Activated T-helper 1 cell treated with anti-CD3 and anti-CD28 coated beads, Interleukin-12 subunit alpha, Interleukin-12 subunit beta, Interleukin-2, Interleukin-4 antibody, amounts not matched to agents 30 ng/mL and 10 ng/mL and 1 ng/mL, durations not matched to agents 14 hours and 24 hours and 36 hours (primary cell): ENCODE data around the gene FBXW11. TPM values are rescaled to one million over a fixed set of nuclear protein-coding genes. Genes with fewer than 3 reads are reported as not detected.
"Not testable (repeated sequence)": the region's sequence is repeated elsewhere in the genome, so short reads cannot be mapped to it uniquely, and the experiment has no call there.

ENCODE experiments used
- DNase-seq: peaks from one replicate; pipeline ENCODE4 v3.0.0; 2021; ENCODE audit warnings: low spot score
- H3K27ac Mint-ChIP-seq: one replicate; pipeline ENCODE4 v1.8.0; 2021; ENCODE audit warnings: mild to moderate bottlenecking, mixed read lengths
- H3K27me3 Mint-ChIP-seq: one replicate; pipeline ENCODE4 v1.8.0; 2022; ENCODE audit warnings: mild to moderate bottlenecking, moderate library complexity, mixed read lengths; ENCODE audit not compliant: insufficient read depth
- H3K36me3 Mint-ChIP-seq: one replicate; pipeline ENCODE4 v1.8.0; 2021; ENCODE audit warnings: low read depth, mixed read lengths
- H3K4me1 Mint-ChIP-seq: one replicate; pipeline ENCODE4 v1.8.0; 2021; ENCODE audit warnings: low read depth, mixed read lengths
- H3K4me3 Mint-ChIP-seq: one replicate; pipeline ENCODE4 v1.8.0; 2021; ENCODE audit warnings: mild to moderate bottlenecking, moderate library complexity, mixed read lengths
- H3K9me3 Mint-ChIP-seq: one replicate; pipeline ENCODE4 v1.8.0; 2021; ENCODE audit warnings: mixed read lengths
- intact Hi-C: fragments of 100-400 bp; cut with micrococcal nuclease; formaldehyde crosslinking; loops from one replicate; pipeline ENCODE4 v1.15.1; 2024
- total RNA-seq: library from RNA; stranded (reverse); gene quantifications from 2 replicates; pipeline ENCODE4 v1.2.3, GENCODE V29; 2022

FBXW11 gene
- total RNA-seq, 1 donor from 2014 or later = 57.9 TPM

- Mint-ChIP-seq H3K27me3 (no peaks in the 10 kb centered on the region), H3K9me3 (no peaks in the 10 kb centered on the region), H3K36me3 (peaks cover 32% of the 10 kb centered on the region), H3K27ac (no peak overlapping the region), H3K4me1 (peaks cover 8% of the 10 kb centered on the region), H3K4me3 (no peak overlapping the region)
- intact Hi-C loops = no loop called here
- no peak for DNase-seq
Measured at GRCh38 chr5:171891150-171891549, 115.3 kb downstream of the FBXW11 start.

- Mint-ChIP-seq H3K36me3 (peaks cover 35% of the 10 kb centered on the region), H3K9me3 (no peaks in the 10 kb centered on the region), H3K4me3 (no peak overlapping the region), H3K27me3 (no peaks in the 10 kb centered on the region), H3K27ac (no peak overlapping the region), H3K4me1 (peaks cover 7% of the 10 kb centered on the region)
- intact Hi-C loops = no loop called here
- DNase-seq = no peak
Measured at GRCh38 chr5:171888051-171888481, 118.4 kb downstream of the FBXW11 start.

GRCh38 chr5:171886037-171886436, 120.4 kb downstream of the FBXW11 start:
- H3K27ac Mint-ChIP-seq, H3K4me3 Mint-ChIP-seq, intact Hi-C loops, DNase-seq, H3K9me3 Mint-ChIP-seq, H3K27me3 Mint-ChIP-seq: not testable (repeated sequence)
- Mint-ChIP-seq H3K4me1 (peaks cover 14% of the 10 kb centered on the region), H3K36me3 (peaks cover 33% of the 10 kb centered on the region)

GRCh38 chr5:171882118-171882517, 124.3 kb downstream of the FBXW11 start:
- no peak for DNase-seq
- intact Hi-C loops = loop anchor here (1.0 kb wide), 1 partner anchor 25 kb away; no protein-coding TSS in a partner anchor
- H3K27ac Mint-ChIP-seq = no peak overlapping the region

GRCh38 chr5:171874234-171874633, 132.2 kb downstream of the FBXW11 start:
- Mint-ChIP-seq H3K36me3 (peaks cover 43% of the 10 kb centered on the region), H3K27ac (no peak overlapping the region), H3K4me1 (peaks cover 4% of the 10 kb centered on the region), H3K27me3 (no peaks in the 10 kb centered on the region), H3K4me3 (no peak overlapping the region), H3K9me3 (no peaks in the 10 kb centered on the region)
- intact Hi-C loops = no loop called here
- no peak for DNase-seq

More at GRCh38 chr5:171882118-171882517, 124.3 kb downstream of the FBXW11 start:
- peaks cover 14% of the 10 kb centered on the region for H3K4me1 Mint-ChIP-seq
- no peaks in the 10 kb centered on the region for H3K9me3 Mint-ChIP-seq
- H3K36me3 Mint-ChIP-seq = peaks cover 28% of the 10 kb centered on the region
- H3K4me3 Mint-ChIP-seq = no peak overlapping the region
- H3K27me3 Mint-ChIP-seq = no peaks in the 10 kb centered on the region

- peaks cover 49% of the 10 kb centered on the region for H3K36me3 Mint-ChIP-seq
- H3K27ac Mint-ChIP-seq = no peak overlapping the region
- H3K4me3 Mint-ChIP-seq = no peak overlapping the region
- intact Hi-C loops = no loop called here
- H3K27me3 Mint-ChIP-seq = no peaks in the 10 kb centered on the region
- H3K4me1 Mint-ChIP-seq = peaks cover 4% of the 10 kb centered on the region
- H3K9me3 Mint-ChIP-seq = no peaks in the 10 kb centered on the region
- DNase-seq = no peak
Measured at GRCh38 chr5:171872666-171873065, 133.8 kb downstream of the FBXW11 start.

- Mint-ChIP-seq H3K27me3 (no peaks in the 10 kb centered on the region), H3K36me3 (peaks cover 45% of the 10 kb centered on the region), H3K9me3 (no peaks in the 10 kb centered on the region), H3K27ac (no peak overlapping the region), H3K4me1 (peaks cover 4% of the 10 kb centered on the region), H3K4me3 (no peak overlapping the region)
- intact Hi-C loops = no loop called here
- DNase-seq = no peak
Measured at GRCh38 chr5:171871711-171872110, 134.7 kb downstream of the FBXW11 start.

- DNase-seq = no peak
- no peak overlapping the region for H3K4me3 Mint-ChIP-seq
- H3K27me3 Mint-ChIP-seq = no peaks in the 10 kb centered on the region
- intact Hi-C loops = no loop called here
- no peak overlapping the region for H3K27ac Mint-ChIP-seq
- H3K36me3 Mint-ChIP-seq = peaks cover 32% of the 10 kb centered on the region
- H3K4me1 Mint-ChIP-seq = peaks cover 10% of the 10 kb centered on the region
- no peaks in the 10 kb centered on the region for H3K9me3 Mint-ChIP-seq
Measured at GRCh38 chr5:171869956-171870355, 136.5 kb downstream of the FBXW11 start.

- intact Hi-C loops = no loop called here
- H3K4me3 Mint-ChIP-seq = no peak overlapping the region
- no peaks in the 10 kb centered on the region for H3K27me3 Mint-ChIP-seq
- H3K36me3 Mint-ChIP-seq = peaks cover 33% of the 10 kb centered on the region
- peaks cover 10% of the 10 kb centered on the region for H3K4me1 Mint-ChIP-seq
- no peaks in the 10 kb centered on the region for H3K9me3 Mint-ChIP-seq
- H3K27ac Mint-ChIP-seq = no peak overlapping the region
- no peak for DNase-seq
Measured at GRCh38 chr5:171868236-171868635, 138.2 kb downstream of the FBXW11 start.

- H3K36me3 Mint-ChIP-seq = peaks cover 35% of the 10 kb centered on the region
- no peaks in the 10 kb centered on the region for H3K27me3 Mint-ChIP-seq
- H3K27ac Mint-ChIP-seq = no peak overlapping the region
- intact Hi-C loops = no loop called here
- peaks cover 10% of the 10 kb centered on the region for H3K4me1 Mint-ChIP-seq
- H3K9me3 Mint-ChIP-seq = no peaks in the 10 kb centered on the region
- no peak for DNase-seq
- no peak overlapping the region for H3K4me3 Mint-ChIP-seq
Measured at GRCh38 chr5:171867786-171868185, 138.7 kb downstream of the FBXW11 start.

GRCh38 chr5:171865471-171865870, 141.0 kb downstream of the FBXW11 start:
- Mint-ChIP-seq H3K27ac (no peak overlapping the region), H3K27me3 (no peaks in the 10 kb centered on the region), H3K4me3 (no peak overlapping the region), H3K4me1 (peaks cover 5% of the 10 kb centered on the region), H3K9me3 (no peaks in the 10 kb centered on the region), H3K36me3 (peaks cover 28% of the 10 kb centered on the region)
- intact Hi-C loops = no loop called here
- no peak for DNase-seq

- intact Hi-C loops = no loop called here
Measured at GRCh38 chr5:171863935-171864334, 142.5 kb downstream of the FBXW11 start.

GRCh38 chr5:171862624-171863023, 143.8 kb downstream of the FBXW11 start:
- no peaks in the 10 kb centered on the region for H3K9me3 Mint-ChIP-seq
- H3K27ac Mint-ChIP-seq = no peak overlapping the region
- H3K4me3 Mint-ChIP-seq = no peak overlapping the region
- no peak for DNase-seq
- intact Hi-C loops = no loop called here
- H3K27me3 Mint-ChIP-seq = no peaks in the 10 kb centered on the region
- peaks cover 5% of the 10 kb centered on the region for H3K4me1 Mint-ChIP-seq
- peaks cover 12% of the 10 kb centered on the region for H3K36me3 Mint-ChIP-seq

More at GRCh38 chr5:171863935-171864334, 142.5 kb downstream of the FBXW11 start:
- Mint-ChIP-seq H3K9me3 (no peaks in the 10 kb centered on the region), H3K4me1 (peaks cover 5% of the 10 kb centered on the region), H3K4me3 (no peak overlapping the region), H3K27ac (no peak overlapping the region), H3K36me3 (peaks cover 21% of the 10 kb centered on the region), H3K27me3 (no peaks in the 10 kb centered on the region)
- DNase-seq = no peak

- Mint-ChIP-seq H3K27ac (no peak overlapping the region), H3K27me3 (no peaks in the 10 kb centered on the region), H3K4me3 (no peak overlapping the region), H3K9me3 (no peaks in the 10 kb centered on the region), H3K36me3 (peaks cover 5% of the 10 kb centered on the region), H3K4me1 (peaks cover 7% of the 10 kb centered on the region)
- intact Hi-C loops = no loop called here
- DNase-seq = no peak
Measured at GRCh38 chr5:171861381-171861780, 145.1 kb downstream of the FBXW11 start.
